ENCODE data around the gene CCK. TPM values are rescaled to one million over a fixed set of nuclear protein-coding genes. Genes with fewer than 3 reads are reported as not detected.

CCK gene
- total RNA-seq, 3 donors from 2014 or later (not counting 1 experiment from before 2014, with no cell fraction given), result 0.54 TPM; not detected in 2

Other genes starting within 250 kb of the CCK start
- 10 to 100 TPM; 30.7 to 31.8 (median 31.8) TPM for gene TRAK1, start 174.8 kb downstream of the CCK start, total RNA-seq
- not detected for gene LYZL4, start 144.4 kb upstream of the CCK start, total RNA-seq
- gene VIPR1, start 236.5 kb upstream of the CCK start, total RNA-seq, result 1 to 10 TPM; 2.3 to 3.1 (median 2.4) TPM

All from natural killer cell (primary cell).